Measurements from ENCODE around the gene ATP5F1E. TPM values are rescaled to one million over a fixed set of nuclear protein-coding genes. Genes with fewer than 3 reads are reported as not detected.
A peak's percentile ranks its signal among the peaks of the same experiment; 100 is the strongest.

Gene ATP5F1E
- total and polyA plus RNA-seq, 12 donors = 13.3 to 131 (median 55.3) TPM

DNA sequence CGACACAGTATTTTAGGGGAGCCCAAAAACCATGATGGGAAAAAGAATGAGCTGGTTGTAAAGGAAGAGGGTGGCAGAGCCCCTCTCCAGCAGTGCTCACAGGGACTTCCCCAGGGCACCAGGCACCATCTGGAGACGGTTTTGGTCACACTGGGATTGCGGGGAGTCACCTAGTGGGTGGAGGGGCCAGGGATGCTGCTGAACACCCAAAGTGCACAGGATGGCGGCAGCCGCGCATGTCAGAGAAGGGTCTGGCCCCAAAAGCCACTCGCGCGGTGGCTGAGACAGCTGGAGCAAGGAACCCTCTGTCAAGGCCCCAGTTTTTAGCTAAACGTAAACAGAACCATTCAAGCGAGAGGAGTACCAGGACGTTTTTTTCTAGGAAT, 35.9 kb downstream of the ATP5F1E start:
- no peak for DNase-seq
- intact Hi-C loops (cut with DNase I) = no loop called here
- no peaks in the 10 kb centered on the region for H3K9me3 ChIP-seq (replicated peaks in 1 of 3)
- no peaks in the 10 kb centered on the region for H3K4me1 ChIP-seq (replicated peaks in 1 of 2)
- H3K4me3 ChIP-seq = no peak overlapping the region
- no peaks in the 10 kb centered on the region for H3K27me3 ChIP-seq
- 89 to 92% (median 91%) methylated on average over 12 of the region's 12 CpGs for WGBS, 4 donors
- no peak overlapping the region for H3K27ac ChIP-seq
- H3K36me3 ChIP-seq (replicated peaks in 1 of 2) = peaks cover 0 to 87% of the 10 kb centered on the region in 2 donors
- TF ChIP-seq POLR2A (IDR thresholded peaks at IDR 0.05) = no peak
- no peak for TF ChIP-seq CTCF (IDR thresholded peaks at IDR 0.05)

- peaks cover 0 to 89% of the 10 kb centered on the region in 2 donors for H3K36me3 ChIP-seq (replicated peaks in 1 of 2)
- H3K9me3 ChIP-seq (replicated peaks in 1 of 3) = no peaks in the 10 kb centered on the region
- H3K4me1 ChIP-seq (replicated peaks in 1 of 2) = no peaks in the 10 kb centered on the region
- H3K27ac ChIP-seq = no peak overlapping the region
- 77 to 88% (median 87%) methylated on average over 14 to 18 of the region's 18 CpGs for WGBS, 4 donors
- H3K27me3 ChIP-seq = no peaks in the 10 kb centered on the region
- no peak overlapping the region for H3K4me3 ChIP-seq
- no peak for DNase-seq
- TF ChIP-seq CTCF (IDR thresholded peaks at IDR 0.05) = no peak
- no peak for TF ChIP-seq POLR2A (IDR thresholded peaks at IDR 0.05)
- intact Hi-C loops (cut with DNase I) = no loop called here
Observed at GRCh38 chr20:58995461-58996225, 36.5 kb downstream of the ATP5F1E start.

- TF ChIP-seq POLR2A (IDR thresholded peaks at IDR 0.05) (no peak), CTCF (IDR thresholded peaks at IDR 0.05) (no peak)
- no peak overlapping the region for H3K27ac ChIP-seq
- 83 to 89% (median 86%) methylated on average over 16 to 17 of the region's 17 CpGs for WGBS, 4 donors
- no peaks in the 10 kb centered on the region for H3K27me3 ChIP-seq
- intact Hi-C loops (cut with DNase I) = no loop called here
- no peak for DNase-seq
- no peaks in the 10 kb centered on the region for H3K4me1 ChIP-seq (replicated peaks in 1 of 2)
- peaks cover 0 to 98% of the 10 kb centered on the region in 2 donors for H3K36me3 ChIP-seq (replicated peaks in 1 of 2)
- no peak overlapping the region for H3K4me3 ChIP-seq
- no peaks in the 10 kb centered on the region for H3K9me3 ChIP-seq (replicated peaks in 1 of 3)
Observed at GRCh38 chr20:58994390-58995159, 37.6 kb downstream of the ATP5F1E start.

DNA sequence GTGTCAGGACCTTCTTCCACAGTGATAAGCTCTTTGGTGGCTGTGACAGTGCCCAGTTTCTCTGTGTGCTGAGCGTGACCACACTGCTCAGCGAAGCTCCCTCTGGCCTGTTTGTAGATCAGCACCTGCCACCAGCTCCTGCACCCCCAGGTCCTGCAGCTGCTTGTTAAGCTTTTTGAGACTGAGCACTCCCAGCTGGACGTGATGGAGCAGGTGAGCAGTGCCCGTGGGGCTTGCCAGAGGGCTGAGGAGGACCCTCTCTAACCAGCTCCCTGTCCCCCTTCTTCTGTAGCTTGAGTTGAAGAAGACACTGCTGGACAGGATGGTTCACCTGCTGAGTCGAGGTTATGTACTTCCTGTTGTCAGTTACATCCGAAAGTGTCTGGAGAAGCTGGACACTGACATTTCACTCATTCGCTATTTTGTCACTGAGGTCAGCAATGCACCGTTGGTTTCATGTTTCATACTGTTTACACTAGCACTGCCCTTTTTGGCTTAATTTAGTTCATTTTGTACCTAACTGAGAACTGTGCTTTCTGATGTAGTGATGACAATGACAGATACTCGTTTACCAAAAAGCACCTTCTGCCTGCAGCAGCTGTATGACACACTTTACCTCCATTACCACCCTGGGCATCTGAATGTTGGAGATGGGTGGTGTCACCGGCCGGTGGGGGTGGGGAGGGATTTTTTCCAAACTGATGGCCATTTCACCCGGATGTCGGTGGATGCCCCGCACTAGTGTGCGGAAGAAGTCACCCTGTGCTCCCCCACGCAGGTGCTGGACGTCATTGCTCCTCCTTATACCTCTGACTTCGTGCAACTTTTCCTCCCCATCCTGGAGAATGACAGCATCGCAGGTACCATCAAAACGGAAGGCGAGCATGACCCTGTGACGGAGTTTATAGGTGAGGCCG, 38.5 kb downstream of the ATP5F1E start:
- no peak for TF ChIP-seq POLR2A (IDR thresholded peaks at IDR 0.05)
- TF ChIP-seq CTCF (IDR thresholded peaks at IDR 0.05) = no peak
- intact Hi-C loops (cut with DNase I) = no loop called here
- Histone ChIP-seq H3K4me1 (replicated peaks in 1 of 2) (no peaks in the 10 kb centered on the region), H3K27me3 (no peaks in the 10 kb centered on the region), H3K4me3 (no peak overlapping the region), H3K9me3 (replicated peaks in 1 of 3) (no peaks in the 10 kb centered on the region), H3K27ac (no peak overlapping the region), H3K36me3 (replicated peaks in 1 of 2) (peaks cover 0 to 98% of the 10 kb centered on the region in 2 donors)
- peak in 1 of 7 donors; percentile 16 for DNase-seq
- 85 to 91% (median 86%) methylated on average over 17 to 23 of the region's 23 CpGs for WGBS, 4 donors

Data from adrenal gland (tissue), 12 donors.